ENCODE results near the gene GRHL3.

GRHL3 gene

GRCh38 chr1:24318615-24319311 lies 394 bp upstream of the GRHL3 start:
- no peak for FAIRE-seq

DNA sequence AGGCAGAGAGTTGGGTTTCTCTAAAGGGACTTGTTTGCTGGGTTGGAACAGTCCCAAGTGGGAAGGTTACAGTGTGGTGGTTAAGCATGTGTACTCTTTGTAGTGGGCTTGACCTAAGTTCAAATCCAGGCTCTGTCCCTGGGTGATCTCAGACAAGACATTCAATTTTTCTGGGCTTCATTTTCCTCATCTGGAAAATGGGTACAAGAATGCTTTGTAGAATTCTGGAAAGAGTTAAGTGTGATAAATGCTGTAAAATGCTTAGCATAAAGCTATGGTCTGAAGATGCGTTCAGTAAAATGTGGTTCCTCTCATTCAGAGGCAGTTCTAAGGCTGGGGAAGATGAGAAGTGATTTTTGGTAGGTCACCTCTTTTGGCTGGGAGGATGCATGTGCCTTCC lies 805 bp downstream of the GRHL3 start:
- no peak for FAIRE-seq

- no peak for FAIRE-seq
These were observed 2.0 kb downstream of the GRHL3 start for GRCh38 chr1:24321126-24321525.

DNA sequence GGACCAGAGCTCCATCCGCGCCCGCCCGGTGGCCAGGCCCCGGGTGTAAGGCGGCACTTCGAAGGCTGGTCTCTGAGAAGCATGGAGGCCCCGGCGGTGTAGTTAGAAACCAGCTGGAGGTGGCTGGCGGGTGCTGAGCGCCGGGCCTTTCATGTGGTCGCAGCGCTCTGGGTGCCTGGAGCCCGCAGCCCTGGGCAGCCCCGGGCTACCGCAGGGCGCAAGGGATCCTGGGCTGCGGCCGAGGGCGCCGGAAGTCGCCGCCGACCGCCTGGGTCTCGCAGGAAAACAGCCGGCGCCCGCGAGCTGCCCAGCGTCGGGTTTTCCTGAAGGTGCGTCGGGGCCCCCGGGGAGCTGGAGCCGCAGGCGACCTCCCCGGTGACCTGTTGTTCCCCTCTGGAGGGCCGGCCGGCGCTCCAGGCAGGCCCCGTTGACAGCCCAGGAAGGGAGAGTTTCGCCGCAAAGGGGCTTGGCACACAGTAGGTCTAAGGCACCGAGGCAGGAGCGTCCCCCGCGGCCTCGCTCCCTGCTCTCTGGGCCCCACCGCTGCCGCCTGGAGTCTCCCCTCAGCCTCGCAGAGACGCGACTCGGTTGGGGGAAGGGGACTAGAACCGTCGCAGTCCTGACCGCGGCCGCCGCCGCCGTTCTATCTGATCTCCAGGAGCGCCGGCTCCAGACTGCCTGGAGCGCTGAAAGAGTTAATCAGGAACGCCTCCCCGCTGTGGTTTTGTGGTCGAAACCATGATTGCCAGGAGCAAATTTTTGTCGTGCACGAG lies 2.7 kb downstream of the GRHL3 start:
- no peak for FAIRE-seq

- FAIRE-seq: no peak
These were observed 3.5 kb downstream of the GRHL3 start for GRCh38 chr1:24322470-24323177.

GRCh38 chr1:24323281-24323680 lies 4.1 kb downstream of the GRHL3 start:
- FAIRE-seq: no peak

DNA sequence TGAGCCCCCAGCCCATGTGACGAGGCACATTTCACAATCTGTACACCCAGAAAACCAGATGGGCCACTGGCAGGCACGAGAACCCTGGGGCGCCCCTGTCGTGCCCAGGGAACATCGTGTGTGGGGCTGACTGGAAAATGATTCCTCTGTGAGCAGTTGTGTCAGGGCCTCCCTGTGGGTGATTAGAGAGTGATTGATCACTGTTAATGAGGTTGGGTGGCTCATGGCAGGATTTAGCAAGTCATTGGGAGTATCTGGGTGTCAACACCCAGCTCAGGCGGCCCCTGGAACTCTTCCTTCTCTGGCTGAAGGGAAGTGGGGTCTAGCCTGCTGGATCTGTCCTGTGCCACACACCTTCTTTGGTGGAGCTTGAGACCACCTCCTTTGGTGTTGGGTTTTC lies 5.7 kb downstream of the GRHL3 start:
- no peak for FAIRE-seq

DNA sequence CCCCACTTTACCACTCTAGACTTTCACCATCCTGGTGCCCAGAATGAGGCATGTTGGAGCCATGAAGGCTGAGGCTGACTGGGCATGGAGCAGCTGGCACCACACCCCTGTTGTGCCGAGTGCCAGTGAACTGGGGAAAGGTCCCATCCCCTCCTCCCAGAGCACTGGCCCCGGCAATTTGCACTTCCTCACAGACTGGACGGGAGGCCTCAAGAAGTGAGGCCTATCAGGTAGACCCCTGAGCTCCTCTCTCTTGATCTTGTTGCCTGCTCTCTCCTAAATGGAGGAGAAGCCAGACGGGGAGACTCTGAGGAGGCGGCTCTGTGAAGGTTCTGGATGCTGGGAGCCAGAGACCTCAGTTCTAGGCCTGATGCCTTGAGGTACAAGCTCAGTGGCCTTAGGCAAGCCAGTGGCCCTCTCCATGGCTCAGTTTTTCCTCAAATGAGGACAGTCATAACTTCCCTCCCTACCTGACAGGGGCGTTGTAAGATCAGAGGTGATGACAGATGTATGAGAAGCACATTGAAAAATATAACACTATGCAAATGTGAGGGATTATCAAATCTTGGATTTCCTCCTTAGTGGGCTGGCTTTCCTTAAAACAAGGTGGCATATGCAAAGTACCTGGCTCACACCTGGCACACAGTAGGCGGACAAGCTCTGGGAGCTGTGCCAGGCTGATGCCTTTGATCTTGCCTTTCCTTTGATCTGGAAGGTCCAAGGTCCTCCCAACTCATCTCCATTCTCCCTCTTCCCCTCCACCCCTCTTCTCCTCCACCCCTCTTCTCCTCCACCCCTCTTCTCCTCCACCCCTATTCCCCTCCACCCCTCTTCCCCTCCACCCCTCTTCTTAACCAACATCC lies 6.7 kb downstream of the GRHL3 start:
- no peak for FAIRE-seq

- FAIRE-seq: no peak
These were observed 8.3 kb downstream of the GRHL3 start for GRCh38 chr1:24327486-24327885.

DNA sequence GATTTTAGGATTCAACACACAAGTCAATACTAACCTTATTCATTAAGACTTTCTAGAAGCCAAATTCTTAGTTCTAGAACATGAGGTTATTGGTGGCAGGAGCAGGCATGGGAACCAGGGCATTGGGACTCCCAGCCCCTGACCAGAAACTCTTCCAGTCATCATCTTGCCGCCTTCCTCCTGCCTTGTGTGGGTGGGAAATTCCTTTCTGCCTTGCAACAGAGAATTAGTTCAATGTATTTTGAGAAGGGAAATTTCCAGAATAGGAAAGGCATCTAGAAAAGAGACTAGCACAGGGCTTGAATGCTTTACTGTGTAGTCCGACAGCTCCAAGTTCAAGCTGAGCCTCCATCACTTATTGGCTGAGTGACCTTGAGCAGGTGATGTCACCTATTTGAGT lies 8.7 kb downstream of the GRHL3 start:
- no peak for FAIRE-seq

DNA sequence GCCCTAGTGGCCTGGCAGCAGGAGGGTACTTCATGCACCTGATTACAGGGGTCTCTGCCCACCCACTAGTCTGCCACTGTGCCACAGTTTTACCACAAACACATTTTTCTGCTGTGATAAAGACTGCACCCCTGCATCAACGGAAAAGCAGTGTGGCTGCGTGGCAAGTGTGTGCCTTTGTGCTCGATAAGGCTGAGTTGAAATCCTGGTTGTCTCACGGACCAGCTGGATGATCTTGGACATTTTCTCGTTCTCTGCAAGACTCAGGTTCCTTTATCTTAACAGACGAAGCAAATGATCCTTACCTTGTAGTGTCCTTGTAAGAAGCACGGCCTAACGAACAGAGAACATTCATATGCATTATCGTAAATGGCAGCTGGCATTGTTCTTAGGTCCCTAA lies 10.2 kb downstream of the GRHL3 start:
- no peak for FAIRE-seq

GRCh38 chr1:24329797-24330543 lies 10.8 kb downstream of the GRHL3 start:
- FAIRE-seq: no peak

DNA sequence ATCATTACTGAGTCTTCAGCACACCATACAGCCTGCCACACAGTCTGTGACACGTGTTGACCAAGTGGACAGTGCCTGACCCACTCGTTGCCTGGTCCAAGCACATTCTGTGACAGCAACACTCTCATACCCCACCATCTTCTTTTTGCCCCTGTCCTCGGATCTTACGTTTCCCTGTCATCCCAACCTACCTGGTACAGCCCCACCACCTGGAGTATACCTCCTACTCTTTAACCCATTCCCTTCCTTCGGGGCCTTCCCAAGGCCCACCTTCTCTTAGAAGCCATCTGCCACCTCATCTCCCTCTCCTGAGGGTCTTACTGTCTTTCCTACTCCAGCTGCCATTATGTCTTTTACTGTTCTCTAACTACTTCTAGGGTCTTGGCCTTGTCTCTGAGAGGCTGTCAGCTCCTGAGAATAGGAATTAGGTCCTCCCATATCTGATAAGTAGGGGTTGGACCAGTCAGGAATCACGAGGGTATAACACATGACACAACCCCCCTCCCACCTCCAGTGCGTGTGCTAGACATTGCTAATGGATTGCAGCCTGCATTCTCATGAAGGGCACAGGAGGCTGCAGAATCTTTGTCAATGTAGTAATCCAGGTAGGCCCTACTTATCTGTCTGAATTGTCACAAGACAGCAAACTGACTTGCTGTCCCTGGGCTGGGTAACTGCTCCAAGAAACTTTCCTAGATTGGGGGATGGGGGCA lies 13.0 kb downstream of the GRHL3 start:
- no peak for FAIRE-seq

DNA sequence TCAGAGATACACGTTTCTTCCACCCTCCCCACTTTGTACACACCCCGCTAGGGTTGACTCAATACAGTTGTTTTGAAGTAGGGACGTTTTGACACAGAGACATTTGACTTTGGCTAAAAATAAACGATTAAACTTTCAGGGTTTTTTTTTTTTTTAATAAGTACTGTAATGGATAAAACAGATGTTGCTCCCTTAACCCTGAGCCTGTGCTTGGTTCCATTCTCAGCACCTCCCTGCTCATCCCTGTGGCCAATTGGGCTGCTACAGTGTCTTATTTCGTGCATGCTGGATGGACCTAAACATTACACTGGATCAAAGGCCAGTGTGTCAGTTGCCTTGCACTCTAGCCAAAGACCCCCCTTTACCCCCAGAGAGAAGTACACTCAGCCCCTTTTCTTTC lies 16.9 kb downstream of the GRHL3 start:
- FAIRE-seq: no peak

GRCh38 chr1:24337455-24337854 lies 18.3 kb downstream of the GRHL3 start:
- no peak for FAIRE-seq

DNA sequence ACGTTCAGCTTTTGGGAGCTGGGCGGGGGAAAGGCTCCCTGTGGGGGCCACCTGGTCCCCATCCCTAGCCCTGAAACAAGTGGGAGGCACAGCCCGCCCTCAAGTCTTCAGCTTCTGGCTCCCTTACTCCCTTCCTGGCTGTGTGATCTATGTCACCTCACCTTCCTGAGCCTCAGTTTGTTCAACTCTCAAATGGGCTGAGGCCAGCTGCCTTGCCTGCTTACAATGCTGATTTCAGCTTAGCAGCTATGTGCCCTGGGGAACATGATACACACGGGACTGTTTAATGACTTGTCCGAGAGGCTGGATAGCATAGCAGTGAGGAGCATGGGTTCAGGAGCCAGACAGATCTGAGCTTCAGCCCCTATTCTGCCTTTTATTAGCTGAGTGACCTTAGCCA lies 19.3 kb downstream of the GRHL3 start:
- FAIRE-seq: no peak

GRCh38 chr1:24339996-24340395 lies 20.8 kb downstream of the GRHL3 start:
- no peak for FAIRE-seq

GRCh38 chr1:24340770-24341169 lies 21.6 kb downstream of the GRHL3 start:
- no peak for FAIRE-seq

DNA sequence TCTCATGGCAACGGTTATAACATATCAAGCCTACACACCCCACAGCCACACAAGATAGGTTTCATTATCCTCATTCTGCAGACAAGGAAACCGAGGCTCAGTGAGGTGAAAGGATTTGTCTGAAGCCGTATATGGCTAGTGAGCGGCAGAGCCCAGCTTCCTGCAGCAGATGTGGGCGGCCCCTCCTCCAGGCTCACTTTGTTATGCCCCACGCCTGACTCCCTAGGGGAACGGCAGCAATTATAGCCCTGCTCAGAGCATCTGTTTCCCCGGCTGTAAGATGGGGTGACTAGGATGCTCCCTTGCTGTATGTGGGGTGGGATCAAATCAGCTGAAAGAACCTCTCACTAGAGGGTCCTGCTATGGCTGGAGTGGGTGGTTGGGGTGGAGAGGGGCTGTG lies 22.1 kb downstream of the GRHL3 start:
- FAIRE-seq: no peak

GRCh38 chr1:24343412-24344089 lies 24.4 kb downstream of the GRHL3 start:
- no peak for FAIRE-seq

Measured in A204.1 (cell line).